K562 (cell line): ENCODE results near the gene ACOT9. TPM values are rescaled to one million over a fixed set of nuclear protein-coding genes. Genes with fewer than 3 reads are reported as not detected.

Source experiments
- ATAC-seq: fragments of 200-7000 bp; cut with Tn5 transposase; 3 replicates; pipeline ENCODE4 v1.9.1; 2020; ENCODE audit warnings: moderate library complexity
- BruUV-seq: library from RNA; stranded (reverse); fragments of 400-500 nt; replicated peaks from 2 replicates; lab custom pipeline; 2021; lab: Mats Ljungman, UMichigan
- CTCF ChIA-PET: fragments of 300-600 bp; formaldehyde crosslinking; extraction: SDS; loops from one replicate; lab custom pipeline; 2021; ENCODE audit warnings: low intra/inter-chr PET ratio; lab: Yijun Ruan, JAX
- POLR2A ChIA-PET: fragments of 300-600, 350-650 bp; sonication (Branson Sonifier 250); formaldehyde crosslinking; extraction: SDS; loops from one replicate; lab custom pipeline; 2021; ENCODE audit warnings: antibody characterized with exemption, inconsistent platforms; lab: Yijun Ruan, JAX
- DNase-seq, 4 experiments: peaks; one replicate each; pipeline versions ENCODE4 v3.0.0 to v3.0.0-alpha.2; 2011 to 2018; ENCODE audit warnings: low spot score in 3 of 4, mixed read lengths in 3 of 4; ENCODE audit errors: extremely low read depth in 1 of 4
- FAIRE-seq: peaks from 2 replicates; lab custom pipeline; 2011; peaks lifted over from hg19 to GRCh38; lab: Jason Lieb, UNC
- H2AFZ ChIP-seq: 2 replicates; pipeline ENCODE4 v1.6.0; 2011; ENCODE audit warnings: low read depth, low read length, control low read depth, inconsistent platforms
- H3K27ac ChIP-seq: fragments of 200-600 bp; 3 replicates; pipeline ENCODE4 v1.8.0; 2011; ENCODE audit warnings: low read depth, mild to moderate bottlenecking, control low read depth, inconsistent platforms, low read length, moderate library complexity, mixed read lengths; ENCODE audit errors: extremely low read depth
- H3K27me3 ChIP-seq, 2 experiments: fragments of 300-600 bp in 1 of 2; 2 replicates in 1 of 2; 3 replicates in 1 of 2; pipeline versions ENCODE4 v1.6.0 to v1.8.0; 2011; ENCODE audit warnings: inconsistent platforms in 2 of 2, low read length in 2 of 2, mild to moderate bottlenecking in 1 of 2, mixed read lengths in 1 of 2, moderate library complexity in 1 of 2; ENCODE audit not compliant: control insufficient read depth in 2 of 2, insufficient read depth in 2 of 2
- H3K36me3 ChIP-seq: fragments of 300-600 bp; 3 replicates; pipeline ENCODE4 v1.8.0; 2011; ENCODE audit warnings: mild to moderate bottlenecking, low read length, inconsistent platforms; ENCODE audit not compliant: control insufficient read depth, insufficient read depth
- H3K4me1 ChIP-seq, 2 experiments: fragments of 200-600 bp in 1 of 2; replicated peaks in 1 of 2; 2 replicates in 1 of 2; 3 replicates in 1 of 2; pipeline versions ENCODE4 v1.5.1 to v1.8.0; 2011; ENCODE audit warnings: inconsistent platforms in 2 of 2, low read length in 2 of 2, mild to moderate bottlenecking in 1 of 2, mixed read lengths in 1 of 2, moderate library complexity in 1 of 2; ENCODE audit not compliant: control insufficient read depth in 2 of 2, insufficient read depth in 2 of 2
- H3K4me2 ChIP-seq: 2 replicates; pipeline ENCODE4 v1.6.1; 2011; ENCODE audit warnings: low read length, control low read depth, inconsistent platforms, mixed read lengths; ENCODE audit not compliant: insufficient read depth
- H3K4me3 ChIP-seq: fragments of 200-600 bp; sonication (generic), shearing (Covaris generic); 2 replicates; pipeline ENCODE4 v1.5.1; 2016; ENCODE audit warnings: control low read depth, inconsistent platforms
- H3K79me2 ChIP-seq: fragments of 200-600 bp; 3 replicates; pipeline ENCODE4 v1.8.0; 2011; ENCODE audit warnings: low read length, inconsistent platforms; ENCODE audit not compliant: control insufficient read depth, insufficient read depth
- H3K9ac ChIP-seq, 2 experiments: 2 replicates each; pipeline versions ENCODE4 v1.6.0 to v1.6.1; 2011; ENCODE audit warnings: low read depth in 2 of 2, low read length in 2 of 2, control low read depth in 1 of 2, inconsistent platforms in 1 of 2, mild to moderate bottlenecking in 1 of 2, mixed read lengths in 1 of 2; ENCODE audit not compliant: insufficient read depth in 1 of 2
- H3K9me1 ChIP-seq: one replicate; pipeline ENCODE4 v1.6.0; 2011; ENCODE audit warnings: inconsistent platforms, mild to moderate bottlenecking, low read length, moderate library complexity; ENCODE audit not compliant: control insufficient read depth, insufficient read depth
- H3K9me3 ChIP-seq: replicated peaks from 2 replicates; pipeline ENCODE4 v1.5.1; 2011; ENCODE audit warnings: low read depth, low read length, inconsistent platforms; ENCODE audit not compliant: control insufficient read depth, insufficient read depth
- H4K20me1 ChIP-seq: replicated peaks from 2 replicates; pipeline ENCODE4 v1.6.1; 2011; ENCODE audit warnings: low read length, inconsistent platforms, mixed read lengths; ENCODE audit not compliant: control insufficient read depth, insufficient read depth
- FOXA1 ChIP-seq: fragments of 450-650 bp; IDR thresholded peaks from 2 replicates; pipeline ENCODE4 v1.6.1; 2016; ENCODE audit warnings: mild to moderate bottlenecking, borderline replicate concordance
- HEY1 ChIP-seq: fragments of 250-450 bp; sonication (Bioruptor Pico); IDR thresholded peaks from 2 replicates; pipeline ENCODE4 v1.5.0; 2020; ENCODE audit warnings: mild to moderate bottlenecking, moderate library complexity, borderline replicate concordance
- KDM4B ChIP-seq, 2 experiments: fragments of 450-650 bp in 1 of 2; sonication (generic) in 1 of 2; IDR thresholded peaks; 2 replicates each; pipeline ENCODE4 v1.6.1; 2016 to 2017; ENCODE audit warnings: borderline replicate concordance in 2 of 2, antibody characterized with exemption in 1 of 2, low read depth in 1 of 2, mild to moderate bottlenecking in 1 of 2
- MYNN ChIP-seq, 2 experiments: sonication (generic); formaldehyde crosslinking in 1 of 2; IDR thresholded peaks; 2 replicates each; pipeline versions ENCODE4 v1.5.0 to v1.6.1; 2016 to 2020; ENCODE audit warnings: antibody characterized with exemption in 1 of 2, missing genetic modification reagents in 1 of 2
- NFRKB ChIP-seq: fragments of 450-650 bp; IDR thresholded peaks from 2 replicates; pipeline ENCODE4 v1.6.1; 2016; ENCODE audit warnings: low read depth
- RBBP5 ChIP-seq: fragments of 200-600 bp; sonication (generic); IDR thresholded peaks from 2 replicates; pipeline ENCODE4 v1.6.1; 2012; ENCODE audit warnings: borderline replicate concordance, mild to moderate bottlenecking, low read length, control low read depth, inconsistent platforms; ENCODE audit not compliant: insufficient read depth, poor library complexity, severe bottlenecking
- SNRNP70 ChIP-seq: fragments of 200-400 bp; formaldehyde crosslinking; optimal IDR thresholded peaks from 2 replicates; pipeline ENCODE3; 2017; ENCODE audit warnings: low read depth, low read length
- SRSF9 ChIP-seq: fragments of 200-400 bp; formaldehyde crosslinking; IDR thresholded peaks from 2 replicates; pipeline ENCODE4 v1.6.1; 2017; ENCODE audit warnings: low read depth, low read length, borderline replicate concordance
- TGIF2 ChIP-seq: sonication (generic); formaldehyde crosslinking; IDR thresholded peaks from 2 replicates; pipeline ENCODE4 v1.8.1; 2022; ENCODE audit warnings: mild to moderate bottlenecking, missing genetic modification reagents, moderate library complexity
- ZNF551 ChIP-seq: fragments of 250-450 bp; sonication (Bioruptor Pico); IDR thresholded peaks from 2 replicates; pipeline ENCODE4 v1.5.0; 2021; ENCODE audit warnings: mild to moderate bottlenecking, moderate library complexity
- WGBS: fragments of 100-300 bp; shearing (Covaris generic); methylation state at CpG from one replicate; pipeline ENCODE4 v1.1.6; 2016; ENCODE audit warnings: low coverage, mixed read lengths; ENCODE audit not compliant: insufficient coverage; ENCODE audit errors: missing lambda C conversion rate; 5-methylcytosine and 5-hydroxymethylcytosine counted together
- in situ Hi-C: fragments of 300-500 bp; cut with MboI; formaldehyde crosslinking; loops from 4 replicates; pipeline ENCODE4 v1.15.0; 2018; ENCODE audit warnings: inconsistent platforms, mixed read lengths
- intact Hi-C: fragments of 100-400 bp; cut with micrococcal nuclease; formaldehyde crosslinking; loops from 2 replicates; pipeline ENCODE4 v1.14.2; 2022
- polyA plus RNA-seq, 8 experiments: library from polyadenylated mRNA; depleted of rRNA in 4 of 8; stranded (reverse) in 5 of 8; unstranded in 3 of 8; fragments of >200 nt; fragmentation: Nextera tagmentation in 2 of 8; fragmentation: Illumina TruSeq in 1 of 8; extraction: Ambion mirVana in 2 of 8; extraction: Trizol in 1 of 8; gene quantifications; 2 replicates each; pipeline versions ENCODE4 v1.2.1 to v1.2.3, GENCODE V29; 2011 to 2014; ENCODE audit warnings: inconsistent platforms in 1 of 8, missing spikeins in 1 of 8
- total RNA-seq, 7 experiments: library from RNA; depleted of rRNA in 6 of 7; stranded (reverse); fragments of >200 nt in 6 of 7; fragmentation: Illumina TruSeq in 2 of 7; extraction: Trizol in 2 of 7; gene quantifications; 2 replicates each; pipeline versions ENCODE4 v1.2.1 to v1.2.3, GENCODE V29; 2011 to 2021; ENCODE audit warnings: low replicate concordance in 1 of 7
- TF ChIP-seq, protein P1 (sequence below): fragments of 450-650 bp; conservative IDR thresholded peaks from 2 replicates; pipeline ENCODE4 v1.6.1; 2016; ENCODE audit warnings: missing genetic modification characterization, low read depth, mild to moderate bottlenecking, control low read depth, missing compliant biosample characterization
- TF ChIP-seq, protein P2 (sequence below): fragments of 450-650 bp; IDR thresholded peaks from 2 replicates; pipeline ENCODE4 v1.6.1; 2016; ENCODE audit warnings: antibody characterized with exemption
- TF ChIP-seq, protein P3 (sequence below): sonication (generic); formaldehyde crosslinking; IDR thresholded peaks from 2 replicates; pipeline ENCODE4 v1.5.0; 2020; ENCODE audit warnings: missing genetic modification reagents
- TF ChIP-seq, protein P4 (sequence below): fragments of 450-650 bp; IDR thresholded peaks from 2 replicates; pipeline ENCODE4 v1.6.1; 2018; ENCODE audit warnings: mild to moderate bottlenecking, low read depth; ENCODE audit not compliant: partially characterized antibody

Gene ACOT9
- total and polyA plus RNA-seq, 9 of the 15 experiments (the other 6 are each of a cell fraction or from before 2014, with no cell fraction given), result 31.2 to 80.9 (median 45.3) TPM

DNA sequence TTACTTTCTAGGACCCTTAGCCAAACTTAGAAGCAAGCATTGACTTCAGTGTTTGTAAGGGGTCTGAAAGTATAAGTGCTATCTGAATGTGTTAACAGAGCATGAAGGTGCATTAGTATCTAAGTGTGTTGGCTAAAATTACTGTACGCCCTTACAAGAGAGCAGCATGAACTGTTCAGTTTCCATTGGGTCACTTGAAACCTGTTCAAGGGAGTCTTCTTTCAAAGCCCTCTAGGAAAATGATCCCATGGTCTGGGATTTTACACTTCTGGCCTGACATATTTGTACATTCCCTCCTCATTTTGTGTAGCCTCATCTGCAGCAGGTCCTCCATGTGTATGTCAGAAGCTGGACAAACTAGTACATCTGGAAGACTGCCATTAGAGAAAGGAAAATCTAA, 72.5 kb downstream of the ACOT9 start:
- H3K4me2 ChIP-seq, result no peak overlapping the region
- CTCF ChIA-PET, result no interaction called here
- no peak for FAIRE-seq

More for the DNA sequence above, 72.5 kb downstream of the ACOT9 start:
- no peaks in the 10 kb centered on the region for H3K9me3 ChIP-seq
- WGBS, result 100% methylated on average over 1 of the region's 1 CpG
- no peak overlapping the region for H3K9ac ChIP-seq
- H3K4me1 ChIP-seq, result peaks cover 6 to 18% of the 10 kb centered on the region in 2 experiments; a peak in 4 of 5 replicates
- H3K79me2 ChIP-seq, result peaks cover 37% of the 10 kb centered on the region
- no peak overlapping the region for H3K27ac ChIP-seq
- no peak overlapping the region for H2AFZ ChIP-seq
- in situ Hi-C loops, result no loop called here
- intact Hi-C loops, result no loop called here
- no TSS peak for BruUV-seq
- POLR2A ChIA-PET, result no interaction called here
- no peaks in the 10 kb centered on the region for H3K9me1 ChIP-seq
- no peak overlapping the region for H3K4me3 ChIP-seq
- peaks cover 49% of the 10 kb centered on the region for H3K36me3 ChIP-seq
- DNase-seq (no peak), ATAC-seq (no peak)
- TF ChIP-seq, protein P1, sequence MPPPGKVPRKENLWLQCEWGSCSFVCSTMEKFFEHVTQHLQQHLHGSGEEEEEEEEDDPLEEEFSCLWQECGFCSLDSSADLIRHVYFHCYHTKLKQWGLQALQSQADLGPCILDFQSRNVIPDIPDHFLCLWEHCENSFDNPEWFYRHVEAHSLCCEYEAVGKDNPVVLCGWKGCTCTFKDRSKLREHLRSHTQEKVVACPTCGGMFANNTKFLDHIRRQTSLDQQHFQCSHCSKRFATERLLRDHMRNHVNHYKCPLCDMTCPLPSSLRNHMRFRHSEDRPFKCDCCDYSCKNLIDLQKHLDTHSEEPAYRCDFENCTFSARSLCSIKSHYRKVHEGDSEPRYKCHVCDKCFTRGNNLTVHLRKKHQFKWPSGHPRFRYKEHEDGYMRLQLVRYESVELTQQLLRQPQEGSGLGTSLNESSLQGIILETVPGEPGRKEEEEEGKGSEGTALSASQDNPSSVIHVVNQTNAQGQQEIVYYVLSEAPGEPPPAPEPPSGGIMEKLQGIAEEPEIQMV (tag), result no peak
- TF ChIP-seq, protein P2, sequence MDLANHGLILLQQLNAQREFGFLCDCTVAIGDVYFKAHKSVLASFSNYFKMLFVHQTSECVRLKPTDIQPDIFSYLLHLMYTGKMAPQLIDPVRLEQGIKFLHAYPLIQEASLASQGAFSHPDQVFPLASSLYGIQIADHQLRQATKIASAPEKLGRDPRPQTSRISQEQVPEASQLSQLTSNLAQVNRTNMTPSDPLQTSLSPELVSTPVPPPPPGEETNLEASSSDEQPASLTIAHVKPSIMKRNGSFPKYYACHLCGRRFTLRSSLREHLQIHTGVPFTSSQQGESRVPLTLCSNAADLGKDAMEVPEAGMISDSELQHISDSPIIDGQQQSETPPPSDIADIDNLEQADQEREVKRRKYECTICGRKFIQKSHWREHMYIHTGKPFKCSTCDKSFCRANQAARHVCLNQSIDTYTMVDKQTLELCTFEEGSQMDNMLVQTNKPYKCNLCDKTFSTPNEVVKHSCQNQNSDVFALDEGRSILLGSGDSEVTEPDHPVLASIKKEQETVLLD, result no peak
- TF ChIP-seq, protein P3, sequence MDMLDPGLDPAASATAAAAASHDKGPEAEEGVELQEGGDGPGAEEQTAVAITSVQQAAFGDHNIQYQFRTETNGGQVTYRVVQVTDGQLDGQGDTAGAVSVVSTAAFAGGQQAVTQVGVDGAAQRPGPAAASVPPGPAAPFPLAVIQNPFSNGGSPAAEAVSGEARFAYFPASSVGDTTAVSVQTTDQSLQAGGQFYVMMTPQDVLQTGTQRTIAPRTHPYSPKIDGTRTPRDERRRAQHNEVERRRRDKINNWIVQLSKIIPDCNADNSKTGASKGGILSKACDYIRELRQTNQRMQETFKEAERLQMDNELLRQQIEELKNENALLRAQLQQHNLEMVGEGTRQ, result no peak
- TF ChIP-seq TGIF2 (CRISPR knock-in tag) (no peak), FOXA1 (no peak), ZNF551 (no peak), SNRNP70 (no peak), MYNN (IDR thresholded peaks at IDR 0.05) (no peak), MYNN (CRISPR knock-in tag; IDR thresholded peaks at IDR 0.05) (no peak), SRSF9 (no peak), HEY1 (CRISPR knock-in tag) (no peak), NFRKB (no peak), RBBP5 (no peak), KDM4B (IDR thresholded peaks at IDR 0.05; ENCODE audit: borderline replicate concordance in 2 of 2, low read depth in 1 of 2) (no peak)
- TF ChIP-seq, protein P4, sequence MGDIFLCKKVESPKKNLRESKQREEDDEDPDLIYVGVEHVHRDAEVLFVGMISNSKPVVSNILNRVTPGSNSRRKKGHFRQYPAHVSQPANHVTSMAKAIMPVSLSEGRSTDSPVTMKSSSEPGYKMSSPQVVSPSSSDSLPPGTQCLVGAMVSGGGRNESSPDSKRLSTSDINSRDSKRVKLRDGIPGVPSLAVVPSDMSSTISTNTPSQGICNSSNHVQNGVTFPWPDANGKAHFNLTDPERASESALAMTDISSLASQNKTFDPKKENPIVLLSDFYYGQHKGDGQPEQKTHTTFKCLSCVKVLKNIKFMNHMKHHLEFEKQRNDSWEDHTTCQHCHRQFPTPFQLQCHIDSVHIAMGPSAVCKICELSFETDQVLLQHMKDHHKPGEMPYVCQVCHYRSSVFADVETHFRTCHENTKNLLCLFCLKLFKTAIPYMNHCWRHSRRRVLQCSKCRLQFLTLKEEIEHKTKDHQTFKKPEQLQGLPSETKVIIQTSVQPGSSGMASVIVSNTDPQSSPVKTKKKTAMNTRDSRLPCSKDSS, result no peak
- no peaks in the 10 kb centered on the region for H4K20me1 ChIP-seq
- H3K27me3 ChIP-seq, result no peaks in the 10 kb centered on the region
